HEK293 (cell line): ENCODE data around the gene GALNT9.

Source experiments
- CTCF ChIA-PET: fragments of 350-600 bp; formaldehyde crosslinking; extraction: SDS; loops from one replicate; lab custom pipeline; 2021; ENCODE audit warnings: antibody characterized with exemption; lab: Yijun Ruan, JAX
- POLR2A ChIA-PET: fragments of 300-600 bp; formaldehyde crosslinking; extraction: SDS; loops from one replicate; lab custom pipeline; 2020; ENCODE audit warnings: antibody characterized with exemption, inconsistent platforms; lab: Yijun Ruan, JAX
- H3K27ac ChIP-seq: fragments of 200-500 bp; sonication (Bioruptor generic); 2 replicates; pipeline ENCODE4 v1.5.1; 2014; ENCODE audit warnings: low read depth, low read length, control low read depth, inconsistent platforms; ENCODE audit errors: extremely low read depth
- H3K36me3 ChIP-seq, 2 experiments: fragments of 200-500 bp in 1 of 2; sonication (Bioruptor generic) in 1 of 2; 1 replicate in 1 of 2; 2 replicates in 1 of 2; pipeline ENCODE4 v1.5.1; 2014 to 2017; ENCODE audit warnings: inconsistent platforms in 2 of 2, low read length in 2 of 2; ENCODE audit not compliant: control insufficient read depth in 2 of 2, insufficient read depth in 1 of 2
- H3K4me1 ChIP-seq: fragments of 200-500 bp; sonication (Bioruptor generic); 2 replicates; pipeline ENCODE4 v1.5.1; 2014; ENCODE audit warnings: mild to moderate bottlenecking, low read length, inconsistent platforms; ENCODE audit not compliant: control insufficient read depth, insufficient read depth
- H3K4me3 ChIP-seq: 2 replicates; pipeline ENCODE4 v1.5.1; 2011; ENCODE audit warnings: low read depth, mild to moderate bottlenecking, control low read depth, low read length, moderate library complexity
- H3K9me3 ChIP-seq: fragments of 200-500 bp; sonication (Bioruptor generic); 2 replicates; pipeline ENCODE4 v1.5.1; 2014; ENCODE audit warnings: low read depth, low read length, inconsistent platforms; ENCODE audit not compliant: control insufficient read depth, insufficient read depth
- EGR2 ChIP-seq: fragments of 450-650 bp; formaldehyde crosslinking; IDR thresholded peaks from 2 replicates; pipeline ENCODE4 v1.5.1; 2016; ENCODE audit warnings: low read depth, missing biosample characterization, missing genetic modification characterization
- GFI1B ChIP-seq: fragments of 450-650 bp; formaldehyde crosslinking; IDR thresholded peaks from 2 replicates; pipeline ENCODE4 v1.5.1; 2016; ENCODE audit warnings: missing biosample characterization, missing genetic modification characterization
- GLIS2 ChIP-seq: fragments of 450-650 bp; formaldehyde crosslinking; IDR thresholded peaks from 2 replicates; pipeline ENCODE4 v1.5.1; 2016; ENCODE audit warnings: missing biosample characterization, missing genetic modification characterization
- HOXA7 ChIP-seq: sonication (generic); formaldehyde crosslinking; IDR thresholded peaks from 2 replicates; pipeline ENCODE4 v1.8.1; 2022; ENCODE audit warnings: missing genetic modification reagents, borderline replicate concordance
- KLF1 ChIP-seq: fragments of 450-650 bp; formaldehyde crosslinking; IDR thresholded peaks from 2 replicates; pipeline ENCODE4 v1.5.1; 2016; ENCODE audit warnings: missing biosample characterization, missing genetic modification characterization
- TCF7L2 ChIP-seq: IDR thresholded peaks from 2 replicates; pipeline ENCODE4 v1.6.1; 2011; ENCODE audit warnings: low read depth, mild to moderate bottlenecking, inconsistent platforms, low read length, moderate library complexity, borderline replicate concordance
- ZFP3 ChIP-seq: fragments of 450-650 bp; formaldehyde crosslinking; IDR thresholded peaks from 2 replicates; pipeline ENCODE4 v1.5.1; 2016; ENCODE audit warnings: low read depth, missing biosample characterization, missing genetic modification characterization
- ZFP37 ChIP-seq: fragments of 450-650 bp; formaldehyde crosslinking; IDR thresholded peaks from 2 replicates; pipeline ENCODE4 v1.5.1; 2016; ENCODE audit warnings: missing biosample characterization, missing genetic modification characterization
- ZNF169 ChIP-seq: fragments of 450-650 bp; formaldehyde crosslinking; IDR thresholded peaks from 2 replicates; pipeline ENCODE4 v1.5.1; 2016; ENCODE audit warnings: missing biosample characterization, missing genetic modification characterization
- ZNF23 ChIP-seq: fragments of 450-650 bp; formaldehyde crosslinking; IDR thresholded peaks from 2 replicates; pipeline ENCODE4 v1.5.1; 2016; ENCODE audit warnings: missing biosample characterization, missing genetic modification characterization, borderline replicate concordance
- ZNF274 ChIP-seq, 2 experiments: fragments of 200-500 bp in 1 of 2; fragments of 450-650 bp in 1 of 2; sonication (Bioruptor generic) in 1 of 2; formaldehyde crosslinking in 1 of 2; IDR thresholded peaks; 2 replicates each; pipeline versions ENCODE4 v1.5.1 to v1.6.1; 2014 to 2016; ENCODE audit warnings: borderline replicate concordance in 1 of 2, inconsistent platforms in 1 of 2, low read length in 1 of 2, missing biosample characterization in 1 of 2, missing genetic modification characterization in 1 of 2
- ZNF391 ChIP-seq: fragments of 450-650 bp; formaldehyde crosslinking; IDR thresholded peaks from 2 replicates; pipeline ENCODE4 v1.5.1; 2016; ENCODE audit warnings: low read depth, missing biosample characterization, missing genetic modification characterization, borderline replicate concordance
- ZNF548 ChIP-seq: fragments of 450-650 bp; formaldehyde crosslinking; IDR thresholded peaks from 2 replicates; pipeline ENCODE4 v1.5.1; 2016; ENCODE audit warnings: missing biosample characterization, missing genetic modification characterization
- ZNF558 ChIP-seq: fragments of 450-650 bp; formaldehyde crosslinking; IDR thresholded peaks from 2 replicates; pipeline ENCODE4 v1.5.1; 2016; ENCODE audit warnings: missing biosample characterization, missing genetic modification characterization
- ZNF596 ChIP-seq: fragments of 450-650 bp; IDR thresholded peaks from 2 replicates; pipeline ENCODE4 v1.5.0; 2018; ENCODE audit warnings: missing biosample characterization, mild to moderate bottlenecking, missing genetic modification characterization, moderate library complexity
- ZNF624 ChIP-seq: fragments of 450-650 bp; formaldehyde crosslinking; IDR thresholded peaks from 2 replicates; pipeline ENCODE4 v1.5.1; 2017; ENCODE audit warnings: missing biosample characterization, missing genetic modification characterization
- ZNF626 ChIP-seq: fragments of 450-650 bp; sonication (Bioruptor Pico); formaldehyde crosslinking; IDR thresholded peaks from 2 replicates; pipeline ENCODE4 v1.5.1; 2018; ENCODE audit warnings: missing biosample characterization, missing genetic modification characterization, inconsistent platforms
- ZNF660 ChIP-seq: fragments of 450-650 bp; IDR thresholded peaks from 2 replicates; pipeline ENCODE4 v1.5.1; 2018; ENCODE audit warnings: missing biosample characterization, mild to moderate bottlenecking, missing genetic modification characterization
- ZNF677 ChIP-seq: fragments of 450-650 bp; IDR thresholded peaks from 2 replicates; pipeline ENCODE4 v1.5.0; 2018; ENCODE audit warnings: missing biosample characterization, mild to moderate bottlenecking, missing genetic modification characterization, moderate library complexity
- ZNF843 ChIP-seq: fragments of 450-650 bp; formaldehyde crosslinking; IDR thresholded peaks from 2 replicates; pipeline ENCODE4 v1.5.1; 2016; ENCODE audit warnings: missing biosample characterization, missing genetic modification characterization
- TF ChIP-seq, protein P1 (sequence below): fragments of 450-650 bp; formaldehyde crosslinking; conservative IDR thresholded peaks from 2 replicates; pipeline ENCODE4 v1.5.1; 2016; ENCODE audit warnings: low read depth, missing biosample characterization, missing genetic modification characterization
- TF ChIP-seq, protein P2 (sequence below): fragments of 450-650 bp; formaldehyde crosslinking; IDR thresholded peaks from 2 replicates; pipeline ENCODE4 v1.5.1; 2016; ENCODE audit warnings: missing biosample characterization, missing genetic modification characterization
- TF ChIP-seq, protein P3 (sequence below): fragments of 450-650 bp; formaldehyde crosslinking; optimal IDR thresholded peaks from 2 replicates; pipeline ENCODE3; 2016; ENCODE audit warnings: missing biosample characterization, mild to moderate bottlenecking, missing genetic modification characterization
- TF ChIP-seq, protein P4 (sequence below): fragments of 450-650 bp; formaldehyde crosslinking; IDR thresholded peaks from 2 replicates; pipeline ENCODE4 v1.5.1; 2016; ENCODE audit warnings: missing biosample characterization, missing genetic modification characterization, borderline replicate concordance

The GALNT9 gene

DNA sequence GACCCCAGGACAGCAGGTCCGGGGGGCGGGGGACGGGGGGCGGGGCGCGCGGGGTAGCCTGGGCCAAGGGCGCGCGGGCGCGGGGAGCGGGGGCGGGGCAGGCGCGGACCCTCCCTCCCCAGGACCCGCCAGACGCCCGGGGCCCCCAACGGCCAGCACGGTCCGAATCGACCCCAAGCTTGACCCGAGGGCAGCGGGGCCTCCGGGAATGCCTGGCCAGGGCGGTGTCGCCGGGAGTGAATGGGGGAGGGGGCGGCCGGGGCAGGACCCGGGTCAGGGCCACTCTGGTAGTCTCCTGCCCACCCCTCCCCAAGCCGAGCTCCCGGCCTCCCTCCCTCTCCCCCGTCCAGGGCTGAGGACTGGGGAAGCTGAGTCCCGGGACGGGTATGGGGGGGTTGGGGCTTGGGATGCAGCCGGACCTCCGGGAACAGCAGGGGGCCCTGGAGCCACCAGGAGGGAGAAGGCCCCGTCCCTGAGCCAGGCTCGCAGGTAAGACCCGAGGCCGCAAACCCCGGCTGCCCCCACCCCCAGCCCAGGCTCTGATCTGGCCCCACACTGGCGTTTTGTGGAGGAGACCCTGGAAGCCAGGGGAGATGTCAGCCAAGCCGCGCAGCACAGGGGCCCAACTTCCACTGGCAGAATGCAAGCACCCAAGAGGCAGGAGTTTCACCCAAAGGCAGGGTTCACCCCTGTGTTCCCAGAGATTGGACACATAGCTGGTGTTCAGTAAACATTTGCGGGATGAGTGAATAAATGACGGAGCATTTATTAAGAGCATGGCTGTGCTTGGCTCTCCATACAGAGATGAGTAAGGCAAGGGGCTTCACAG is 545 bp upstream of the GALNT9 start:
- no peaks in the 10 kb centered on the region for H3K36me3 ChIP-seq
- H3K9me3 ChIP-seq: no peaks in the 10 kb centered on the region
- no peak overlapping the region for H3K4me3 ChIP-seq
- H3K27ac ChIP-seq: no peak overlapping the region
- CTCF ChIA-PET: no interaction called here
- H3K4me1 ChIP-seq: no peaks in the 10 kb centered on the region
- POLR2A ChIA-PET: no interaction called here
- TF ChIP-seq EGR2 (no peak), GLIS2 (tag by site-specific recombination) (peak; percentile 35; the same call in 1 of the 2 replicates), ZNF626 (tag by site-specific recombination) (no peak), ZNF274 (IDR thresholded peaks at IDR 0.05; ENCODE audit: low read length) (no peak), ZNF274 (tag by site-specific recombination; IDR thresholded peaks at IDR 0.05; ENCODE audit: borderline replicate concordance) (no peak), ZNF843 (tag by site-specific recombination) (no peak), ZFP37 (tag by site-specific recombination) (no peak), ZNF558 (tag by site-specific recombination) (no peak), ZFP3 (tag by site-specific recombination) (no peak), ZNF169 (tag by site-specific recombination) (no peak), ZNF596 (tag by site-specific recombination) (no peak), ZNF660 (tag by site-specific recombination) (no peak), GFI1B (no peak), TCF7L2 (no peak), ZNF391 (tag by site-specific recombination) (no peak), ZNF624 (no peak), ZNF548 (tag by site-specific recombination) (no peak), KLF1 (tag by site-specific recombination) (no peak), ZNF23 (tag by site-specific recombination) (no peak), HOXA7 (CRISPR knock-in tag) (no peak), ZNF677 (no peak)
- TF ChIP-seq, protein P1, sequence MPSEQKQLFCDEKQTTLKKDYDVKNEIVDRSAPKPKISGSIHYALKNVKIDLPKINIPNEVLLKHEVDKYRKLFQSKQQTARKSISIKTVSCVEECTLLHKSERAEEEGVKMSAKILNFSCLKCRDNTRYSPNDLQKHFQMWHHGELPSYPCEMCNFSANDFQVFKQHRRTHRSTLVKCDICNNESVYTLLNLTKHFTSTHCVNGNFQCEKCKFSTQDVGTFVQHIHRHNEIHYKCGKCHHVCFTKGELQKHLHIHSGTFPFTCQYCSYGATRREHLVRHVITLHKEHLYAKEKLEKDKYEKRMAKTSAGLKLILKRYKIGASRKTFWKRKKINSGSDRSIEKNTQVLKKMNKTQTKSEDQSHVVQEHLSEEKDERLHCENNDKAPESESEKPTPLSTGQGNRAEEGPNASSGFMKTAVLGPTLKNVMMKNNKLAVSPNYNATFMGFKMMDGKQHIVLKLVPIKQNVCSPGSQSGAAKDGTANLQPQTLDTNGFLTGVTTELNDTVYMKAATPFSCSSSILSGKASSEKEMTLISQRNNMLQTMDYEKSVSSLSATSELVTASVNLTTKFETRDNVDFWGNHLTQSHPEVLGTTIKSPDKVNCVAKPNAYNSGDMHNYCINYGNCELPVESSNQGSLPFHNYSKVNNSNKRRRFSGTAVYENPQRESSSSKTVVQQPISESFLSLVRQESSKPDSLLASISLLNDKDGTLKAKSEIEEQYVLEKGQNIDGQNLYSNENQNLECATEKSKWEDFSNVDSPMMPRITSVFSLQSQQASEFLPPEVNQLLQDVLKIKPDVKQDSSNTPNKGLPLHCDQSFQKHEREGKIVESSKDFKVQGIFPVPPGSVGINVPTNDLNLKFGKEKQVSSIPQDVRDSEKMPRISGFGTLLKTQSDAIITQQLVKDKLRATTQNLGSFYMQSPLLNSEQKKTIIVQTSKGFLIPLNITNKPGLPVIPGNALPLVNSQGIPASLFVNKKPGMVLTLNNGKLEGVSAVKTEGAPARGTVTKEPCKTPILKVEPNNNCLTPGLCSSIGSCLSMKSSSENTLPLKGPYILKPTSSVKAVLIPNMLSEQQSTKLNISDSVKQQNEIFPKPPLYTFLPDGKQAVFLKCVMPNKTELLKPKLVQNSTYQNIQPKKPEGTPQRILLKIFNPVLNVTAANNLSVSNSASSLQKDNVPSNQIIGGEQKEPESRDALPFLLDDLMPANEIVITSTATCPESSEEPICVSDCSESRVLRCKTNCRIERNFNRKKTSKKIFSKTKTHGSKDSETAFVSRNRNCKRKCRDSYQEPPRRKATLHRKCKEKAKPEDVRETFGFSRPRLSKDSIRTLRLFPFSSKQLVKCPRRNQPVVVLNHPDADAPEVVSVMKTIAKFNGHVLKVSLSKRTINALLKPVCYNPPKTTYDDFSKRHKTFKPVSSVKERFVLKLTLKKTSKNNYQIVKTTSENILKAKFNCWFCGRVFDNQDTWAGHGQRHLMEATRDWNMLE: no peak
- TF ChIP-seq, protein P2, sequence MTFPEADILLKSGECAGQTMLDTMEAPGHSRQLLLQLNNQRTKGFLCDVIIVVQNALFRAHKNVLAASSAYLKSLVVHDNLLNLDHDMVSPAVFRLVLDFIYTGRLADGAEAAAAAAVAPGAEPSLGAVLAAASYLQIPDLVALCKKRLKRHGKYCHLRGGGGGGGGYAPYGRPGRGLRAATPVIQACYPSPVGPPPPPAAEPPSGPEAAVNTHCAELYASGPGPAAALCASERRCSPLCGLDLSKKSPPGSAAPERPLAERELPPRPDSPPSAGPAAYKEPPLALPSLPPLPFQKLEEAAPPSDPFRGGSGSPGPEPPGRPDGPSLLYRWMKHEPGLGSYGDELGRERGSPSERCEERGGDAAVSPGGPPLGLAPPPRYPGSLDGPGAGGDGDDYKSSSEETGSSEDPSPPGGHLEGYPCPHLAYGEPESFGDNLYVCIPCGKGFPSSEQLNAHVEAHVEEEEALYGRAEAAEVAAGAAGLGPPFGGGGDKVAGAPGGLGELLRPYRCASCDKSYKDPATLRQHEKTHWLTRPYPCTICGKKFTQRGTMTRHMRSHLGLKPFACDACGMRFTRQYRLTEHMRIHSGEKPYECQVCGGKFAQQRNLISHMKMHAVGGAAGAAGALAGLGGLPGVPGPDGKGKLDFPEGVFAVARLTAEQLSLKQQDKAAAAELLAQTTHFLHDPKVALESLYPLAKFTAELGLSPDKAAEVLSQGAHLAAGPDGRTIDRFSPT: no peak
- TF ChIP-seq, protein P3, sequence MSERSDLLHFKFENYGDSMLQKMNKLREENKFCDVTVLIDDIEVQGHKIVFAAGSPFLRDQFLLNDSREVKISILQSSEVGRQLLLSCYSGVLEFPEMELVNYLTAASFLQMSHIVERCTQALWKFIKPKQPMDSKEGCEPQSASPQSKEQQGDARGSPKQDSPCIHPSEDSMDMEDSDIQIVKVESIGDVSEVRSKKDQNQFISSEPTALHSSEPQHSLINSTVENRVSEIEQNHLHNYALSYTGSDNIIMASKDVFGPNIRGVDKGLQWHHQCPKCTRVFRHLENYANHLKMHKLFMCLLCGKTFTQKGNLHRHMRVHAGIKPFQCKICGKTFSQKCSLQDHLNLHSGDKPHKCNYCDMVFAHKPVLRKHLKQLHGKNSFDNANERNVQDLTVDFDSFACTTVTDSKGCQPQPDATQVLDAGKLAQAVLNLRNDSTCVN: no peak
- TF ChIP-seq, protein P4, sequence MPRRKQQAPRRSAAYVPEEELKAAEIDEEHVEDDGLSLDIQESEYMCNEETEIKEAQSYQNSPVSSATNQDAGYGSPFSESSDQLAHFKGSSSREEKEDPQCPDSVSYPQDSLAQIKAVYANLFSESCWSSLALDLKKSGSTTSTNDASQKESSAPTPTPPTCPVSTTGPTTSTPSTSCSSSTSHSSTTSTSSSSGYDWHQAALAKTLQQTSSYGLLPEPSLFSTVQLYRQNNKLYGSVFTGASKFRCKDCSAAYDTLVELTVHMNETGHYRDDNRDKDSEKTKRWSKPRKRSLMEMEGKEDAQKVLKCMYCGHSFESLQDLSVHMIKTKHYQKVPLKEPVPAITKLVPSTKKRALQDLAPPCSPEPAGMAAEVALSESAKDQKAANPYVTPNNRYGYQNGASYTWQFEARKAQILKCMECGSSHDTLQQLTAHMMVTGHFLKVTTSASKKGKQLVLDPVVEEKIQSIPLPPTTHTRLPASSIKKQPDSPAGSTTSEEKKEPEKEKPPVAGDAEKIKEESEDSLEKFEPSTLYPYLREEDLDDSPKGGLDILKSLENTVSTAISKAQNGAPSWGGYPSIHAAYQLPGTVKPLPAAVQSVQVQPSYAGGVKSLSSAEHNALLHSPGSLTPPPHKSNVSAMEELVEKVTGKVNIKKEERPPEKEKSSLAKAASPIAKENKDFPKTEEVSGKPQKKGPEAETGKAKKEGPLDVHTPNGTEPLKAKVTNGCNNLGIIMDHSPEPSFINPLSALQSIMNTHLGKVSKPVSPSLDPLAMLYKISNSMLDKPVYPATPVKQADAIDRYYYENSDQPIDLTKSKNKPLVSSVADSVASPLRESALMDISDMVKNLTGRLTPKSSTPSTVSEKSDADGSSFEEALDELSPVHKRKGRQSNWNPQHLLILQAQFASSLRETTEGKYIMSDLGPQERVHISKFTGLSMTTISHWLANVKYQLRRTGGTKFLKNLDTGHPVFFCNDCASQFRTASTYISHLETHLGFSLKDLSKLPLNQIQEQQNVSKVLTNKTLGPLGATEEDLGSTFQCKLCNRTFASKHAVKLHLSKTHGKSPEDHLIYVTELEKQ (tag by site-specific recombination): no peak
